Panc1 (cell line): Measurements from ENCODE around the gene PPM1F.

Experiments
- CTCF ChIP-seq: fragments of 450-650 bp; IDR thresholded peaks from 2 replicates; pipeline ENCODE4 v1.5.1; 2017; ENCODE audit warnings: mild to moderate bottlenecking
- POLR2AphosphoS5 ChIP-seq: IDR thresholded peaks from 2 replicates; pipeline ENCODE4 v1.6.1; 2012; ENCODE audit warnings: mild to moderate bottlenecking, low read depth, low read length, moderate library complexity
- SIN3A ChIP-seq: IDR thresholded peaks from 2 replicates; pipeline ENCODE4 v1.6.1; 2012; ENCODE audit warnings: low read depth, mild to moderate bottlenecking, low read length, moderate library complexity, borderline replicate concordance; ENCODE audit not compliant: insufficient read depth
- TF ChIP-seq, protein P1 (sequence below), 2 experiments: IDR thresholded peaks; 2 replicates each; pipeline ENCODE4 v1.6.1; 2011 to 2012; ENCODE audit warnings: low read depth in 2 of 2, control low read depth in 1 of 2, low read length in 1 of 2, mild to moderate bottlenecking in 1 of 2, moderate library complexity in 1 of 2; ENCODE audit not compliant: insufficient read depth in 1 of 2

DNA sequence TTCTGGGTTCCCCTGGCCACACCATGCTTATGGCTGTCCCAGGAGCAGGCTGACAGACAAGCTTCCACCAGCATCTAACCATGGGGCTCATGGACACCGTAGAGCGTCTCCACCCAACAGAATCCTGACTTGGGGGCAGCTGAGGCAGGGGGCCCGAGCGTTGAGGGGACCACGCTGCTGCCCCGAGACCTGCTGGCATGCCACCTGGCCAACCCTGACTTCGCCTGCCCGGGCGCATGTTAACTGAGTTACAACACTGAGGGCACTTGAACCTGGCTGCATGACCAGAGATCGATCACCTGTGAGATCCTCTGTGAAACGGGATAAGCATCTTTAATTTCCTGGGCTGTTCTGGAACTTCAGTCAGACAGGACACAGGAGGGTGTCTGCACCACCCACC, 13.7 kb downstream of the PPM1F start:
- TF ChIP-seq CTCF: no peak
- no peak for TF ChIP-seq SIN3A
- no peak for TF ChIP-seq POLR2AphosphoS5
- TF ChIP-seq, protein P1, sequence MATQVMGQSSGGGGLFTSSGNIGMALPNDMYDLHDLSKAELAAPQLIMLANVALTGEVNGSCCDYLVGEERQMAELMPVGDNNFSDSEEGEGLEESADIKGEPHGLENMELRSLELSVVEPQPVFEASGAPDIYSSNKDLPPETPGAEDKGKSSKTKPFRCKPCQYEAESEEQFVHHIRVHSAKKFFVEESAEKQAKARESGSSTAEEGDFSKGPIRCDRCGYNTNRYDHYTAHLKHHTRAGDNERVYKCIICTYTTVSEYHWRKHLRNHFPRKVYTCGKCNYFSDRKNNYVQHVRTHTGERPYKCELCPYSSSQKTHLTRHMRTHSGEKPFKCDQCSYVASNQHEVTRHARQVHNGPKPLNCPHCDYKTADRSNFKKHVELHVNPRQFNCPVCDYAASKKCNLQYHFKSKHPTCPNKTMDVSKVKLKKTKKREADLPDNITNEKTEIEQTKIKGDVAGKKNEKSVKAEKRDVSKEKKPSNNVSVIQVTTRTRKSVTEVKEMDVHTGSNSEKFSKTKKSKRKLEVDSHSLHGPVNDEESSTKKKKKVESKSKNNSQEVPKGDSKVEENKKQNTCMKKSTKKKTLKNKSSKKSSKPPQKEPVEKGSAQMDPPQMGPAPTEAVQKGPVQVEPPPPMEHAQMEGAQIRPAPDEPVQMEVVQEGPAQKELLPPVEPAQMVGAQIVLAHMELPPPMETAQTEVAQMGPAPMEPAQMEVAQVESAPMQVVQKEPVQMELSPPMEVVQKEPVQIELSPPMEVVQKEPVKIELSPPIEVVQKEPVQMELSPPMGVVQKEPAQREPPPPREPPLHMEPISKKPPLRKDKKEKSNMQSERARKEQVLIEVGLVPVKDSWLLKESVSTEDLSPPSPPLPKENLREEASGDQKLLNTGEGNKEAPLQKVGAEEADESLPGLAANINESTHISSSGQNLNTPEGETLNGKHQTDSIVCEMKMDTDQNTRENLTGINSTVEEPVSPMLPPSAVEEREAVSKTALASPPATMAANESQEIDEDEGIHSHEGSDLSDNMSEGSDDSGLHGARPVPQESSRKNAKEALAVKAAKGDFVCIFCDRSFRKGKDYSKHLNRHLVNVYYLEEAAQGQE (IDR thresholded peaks at IDR 0.05; ENCODE audit: insufficient read depth in 1 of 2, low read depth in 2 of 2, low read length in 1 of 2): no peak
